GM12878 (cell line): ENCODE data around the gene C9orf78. TPM values are rescaled to one million over a fixed set of nuclear protein-coding genes. Genes with fewer than 3 reads are reported as not detected.

Source experiments
- CUX1 ChIP-seq: IDR thresholded peaks from 2 replicates; pipeline ENCODE4 v1.6.1; 2012; ENCODE audit warnings: improper control_type of control experiment, low read depth, low read length; ENCODE audit not compliant: insufficient replicate concordance
- HDAC6 ChIP-seq: fragments of 200-600 bp; sonication (generic); IDR thresholded peaks from one replicate; pipeline ENCODE4 v1.8.0; 2017; ENCODE audit warnings: antibody characterized with exemption; ENCODE audit not compliant: unreplicated experiment
- LARP7 ChIP-seq: fragments of 450-650 bp; IDR thresholded peaks from 2 replicates; pipeline ENCODE4 v1.6.1; 2017; ENCODE audit warnings: mild to moderate bottlenecking
- NFIC ChIP-seq: IDR thresholded peaks from 2 replicates; pipeline ENCODE4 v1.6.1; 2012; ENCODE audit warnings: low read depth, mild to moderate bottlenecking, inconsistent platforms, low read length, moderate library complexity
- PBX3 ChIP-seq: IDR thresholded peaks from 2 replicates; pipeline ENCODE4 v1.6.1; 2011; ENCODE audit warnings: mild to moderate bottlenecking, low read depth, low read length, moderate library complexity; ENCODE audit not compliant: insufficient replicate concordance
- PRDM15 ChIP-seq: fragments of 450-650 bp; formaldehyde crosslinking; IDR thresholded peaks from 2 replicates; pipeline ENCODE4 v1.4.0; 2020; ENCODE audit warnings: mild to moderate bottlenecking, moderate library complexity
- RFX5 ChIP-seq: IDR thresholded peaks from 2 replicates; pipeline ENCODE4 v1.6.1; 2011; ENCODE audit warnings: low read depth, low read length, improper control_type of control experiment
- SMAD1 ChIP-seq: fragments of 450-650 bp; IDR thresholded peaks from 2 replicates; pipeline ENCODE4 v1.6.1; 2018; ENCODE audit warnings: mild to moderate bottlenecking, low read depth; ENCODE audit not compliant: partially characterized antibody
- SP1 ChIP-seq: IDR thresholded peaks from one replicate; pipeline ENCODE4 v1.6.1; 2011; ENCODE audit warnings: low read depth, low read length
- STAT3 ChIP-seq: IDR thresholded peaks from 2 replicates; pipeline ENCODE4 v1.6.1; 2011; ENCODE audit warnings: low read depth, low read length, improper control_type of control experiment
- SUZ12 ChIP-seq: fragments of 200-600 bp; sonication (generic); IDR thresholded peaks from one replicate; pipeline ENCODE4 v1.6.1; 2018; ENCODE audit warnings: antibody characterized with exemption, mild to moderate bottlenecking; ENCODE audit not compliant: unreplicated experiment
- TBL1XR1 ChIP-seq: IDR thresholded peaks from 2 replicates; pipeline ENCODE4 v1.6.1; 2012; ENCODE audit warnings: low read depth, low read length, improper control_type of control experiment
- ZBED1 ChIP-seq: IDR thresholded peaks from 2 replicates; pipeline ENCODE4 v1.6.1; 2016; ENCODE audit warnings: borderline replicate concordance
- ZBTB40 ChIP-seq: fragments of 450-650 bp; IDR thresholded peaks from 2 replicates; pipeline ENCODE4 v1.6.1; 2016; ENCODE audit warnings: mild to moderate bottlenecking, moderate library complexity, borderline replicate concordance
- ZNF24 ChIP-seq: fragments of 450-650 bp; IDR thresholded peaks from 2 replicates; pipeline ENCODE4 v1.6.1; 2017; ENCODE audit warnings: antibody characterized with exemption, mild to moderate bottlenecking
- polyA plus RNA-seq, 11 experiments: library from polyadenylated mRNA; depleted of rRNA in 4 of 11; unstranded in 6 of 11; stranded (reverse) in 5 of 11; fragments of >200 nt; fragmentation: Nextera tagmentation in 4 of 11; fragmentation: Illumina TruSeq in 1 of 11; extraction: Ambion mirVana in 4 of 11; extraction: Trizol in 1 of 11; gene quantifications; 1 replicate in 1 of 11; 2 replicates in 10 of 11; pipeline versions ENCODE4 v1.2.1 to v1.2.3, GENCODE V29; 2011 to 2016; ENCODE audit warnings: inconsistent platforms in 2 of 11, missing spikeins in 2 of 11, low read depth in 1 of 11
- total RNA-seq, 4 experiments: library from RNA; depleted of rRNA in 3 of 4; stranded (reverse); fragments of >200 nt in 3 of 4; fragmentation: Illumina TruSeq in 1 of 4; extraction: Trizol in 1 of 4; gene quantifications; 2 replicates each; pipeline versions ENCODE4 v1.2.1 to v1.2.3, GENCODE V29; 2013 to 2021

C9orf78 gene
- total and polyA plus RNA-seq, 10 of the 15 experiments (the other 5 are each of a cell fraction or from before 2014, with no cell fraction given) = 23.0 to 60.9 (median 47.5) TPM

- no peak for TF ChIP-seq PRDM15
- peak; percentile 95 for TF ChIP-seq PBX3
- no peak for TF ChIP-seq HDAC6
- no peak for TF ChIP-seq ZBED1
- TF ChIP-seq CUX1 = no peak
- 0 out of 2 replicates have a peak, but pooled peaks have one; percentile 16 for TF ChIP-seq LARP7
- no peak for TF ChIP-seq STAT3
- TF ChIP-seq NFIC = no peak
- TF ChIP-seq RFX5 = peak; percentile 75
- TF ChIP-seq SMAD1 = no peak
- TF ChIP-seq ZNF24 = 0 out of 2 replicates have a peak, but pooled peaks have one; percentile 6
- TF ChIP-seq TBL1XR1 = no peak
- TF ChIP-seq SP1 = peak; percentile 83
- TF ChIP-seq SUZ12 = no peak
- peak; percentile 51; the same call in 1 of the 2 replicates for TF ChIP-seq ZBTB40
These were observed at the start of gene C9orf78, which contains the start of gene USP20 (continued) for GRCh38 chr9:129835128-129835859.
